ENCODE data around the gene KRT79.

Gene KRT79

GRCh38 chr12:52818887-52819420 lies 15.2 kb downstream of the KRT79 start:
- no peak for DNase-seq (ENCODE audit: low spot score)

- no peak for DNase-seq (ENCODE audit: low spot score)
Measured at GRCh38 chr12:52818388-52818787, 15.7 kb downstream of the KRT79 start.

GRCh38 chr12:52817699-52818238 lies 16.3 kb downstream of the KRT79 start:
- no peak for DNase-seq (ENCODE audit: low spot score)

- DNase-seq (ENCODE audit: low spot score), result no peak
Measured at GRCh38 chr12:52817003-52817698, 17.0 kb downstream of the KRT79 start.

GRCh38 chr12:52815676-52816588 lies 18.2 kb downstream of the KRT79 start:
- DNase-seq (ENCODE audit: low spot score), result no peak

- DNase-seq (ENCODE audit: low spot score), result no peak
Measured at GRCh38 chr12:52815161-52815560, 18.9 kb downstream of the KRT79 start.

- no peak for DNase-seq (ENCODE audit: low spot score)
Measured at GRCh38 chr12:52814710-52815155, 19.4 kb downstream of the KRT79 start.

- DNase-seq (ENCODE audit: low spot score), result no peak
Measured at GRCh38 chr12:52813885-52814709, 20.0 kb downstream of the KRT79 start, which contains the start of gene KRT4. Gene KRT4, minus strand, starts transcription at chr12:52814116. Its CDS starts 58 bp downstream, at chr12:52814058.

GRCh38 chr12:52813203-52813819 lies 20.8 kb downstream of the KRT79 start:
- DNase-seq (ENCODE audit: low spot score), result no peak

- DNase-seq (ENCODE audit: low spot score), result no peak
Measured at GRCh38 chr12:52812749-52813148, 21.4 kb downstream of the KRT79 start.

- no peak for DNase-seq (ENCODE audit: low spot score)
Measured at GRCh38 chr12:52812073-52812400, 22.1 kb downstream of the KRT79 start.

- DNase-seq (ENCODE audit: low spot score), result no peak
Measured at GRCh38 chr12:52811191-52812072, 22.7 kb downstream of the KRT79 start.

- no peak for DNase-seq (ENCODE audit: low spot score)
Measured at GRCh38 chr12:52810554-52810953, 23.6 kb downstream of the KRT79 start.

GRCh38 chr12:52809166-52809565 lies 24.9 kb downstream of the KRT79 start:
- no peak for DNase-seq (ENCODE audit: low spot score)

- no peak for DNase-seq (ENCODE audit: low spot score)
Measured at GRCh38 chr12:52808573-52809160, 25.4 kb downstream of the KRT79 start.

GRCh38 chr12:52807544-52808470 lies 26.3 kb downstream of the KRT79 start:
- DNase-seq (ENCODE audit: low spot score), result no peak

- DNase-seq (ENCODE audit: low spot score), result no peak
Measured at GRCh38 chr12:52806821-52807543, 27.1 kb downstream of the KRT79 start.

GRCh38 chr12:52806169-52806811 lies 27.8 kb downstream of the KRT79 start:
- DNase-seq (ENCODE audit: low spot score), result no peak
